Thoracic aorta (tissue), 2 donors: Measurements from ENCODE around the gene C1QA. TPM values are rescaled to one million over a fixed set of nuclear protein-coding genes. Genes with fewer than 3 reads are reported as not detected.

ENCODE experiments used
- ATAC-seq: fragments of 150-250 bp; one replicate; pipeline ENCODE4 v1.8.0; 2017; ENCODE audit warnings: low read depth; ENCODE audit not compliant: insufficient number of reproducible peaks, low FRiP score
- DNase-seq: peaks from one replicate; pipeline ENCODE4 v3.0.0-alpha.2; 2020; ENCODE audit warnings: low spot score
- H3K27ac ChIP-seq, 2 donors: fragments of 200-600 bp; sonication (generic); 1 replicate in 1 of 2; 2 replicates in 1 of 2; pipeline ENCODE4 v1.5.1; 2016; ENCODE audit warnings: mild to moderate bottlenecking in 2 of 2, moderate library complexity in 2 of 2
- H3K27me3 ChIP-seq: fragments of 200-600 bp; sonication (generic); replicated peaks from 2 replicates; pipeline ENCODE4 v1.6.0; 2016; ENCODE audit warnings: mild to moderate bottlenecking; ENCODE audit not compliant: insufficient read depth
- H3K36me3 ChIP-seq: fragments of 200-600 bp; sonication (generic); one replicate; pipeline ENCODE4 v1.5.1; 2016
- H3K4me1 ChIP-seq, 2 donors: fragments of 200-600 bp; sonication (generic); 1 replicate in 1 of 2; 2 replicates in 1 of 2; pipeline versions ENCODE4 v1.5.1 to v1.6.0; 2016; ENCODE audit warnings: low read depth in 2 of 2, mild to moderate bottlenecking in 1 of 2; ENCODE audit not compliant: control insufficient read depth in 1 of 2
- H3K4me3 ChIP-seq: fragments of 200-600 bp; sonication (generic); 2 replicates; pipeline ENCODE4 v1.5.1; 2016; ENCODE audit warnings: mild to moderate bottlenecking
- H3K9me3 ChIP-seq: fragments of 200-600 bp; sonication (generic); 2 replicates; pipeline ENCODE4 v1.5.1; 2016
- total RNA-seq, 2 donors: library from RNA; depleted of rRNA; stranded (reverse); fragments of >200 nt; gene quantifications; one replicate each; pipeline versions ENCODE4 v1.1.0 to v1.2.3, GENCODE V29; 2016
- TF ChIP-seq, protein P1 (sequence below): fragments of 200-600 bp; sonication (generic); IDR thresholded peaks from one replicate; pipeline ENCODE4 v1.5.1; 2019; ENCODE audit warnings: antibody characterized with exemption

The C1QA gene
- total RNA-seq, 2 donors from 2014 or later, result 234 to 501 TPM

DNA sequence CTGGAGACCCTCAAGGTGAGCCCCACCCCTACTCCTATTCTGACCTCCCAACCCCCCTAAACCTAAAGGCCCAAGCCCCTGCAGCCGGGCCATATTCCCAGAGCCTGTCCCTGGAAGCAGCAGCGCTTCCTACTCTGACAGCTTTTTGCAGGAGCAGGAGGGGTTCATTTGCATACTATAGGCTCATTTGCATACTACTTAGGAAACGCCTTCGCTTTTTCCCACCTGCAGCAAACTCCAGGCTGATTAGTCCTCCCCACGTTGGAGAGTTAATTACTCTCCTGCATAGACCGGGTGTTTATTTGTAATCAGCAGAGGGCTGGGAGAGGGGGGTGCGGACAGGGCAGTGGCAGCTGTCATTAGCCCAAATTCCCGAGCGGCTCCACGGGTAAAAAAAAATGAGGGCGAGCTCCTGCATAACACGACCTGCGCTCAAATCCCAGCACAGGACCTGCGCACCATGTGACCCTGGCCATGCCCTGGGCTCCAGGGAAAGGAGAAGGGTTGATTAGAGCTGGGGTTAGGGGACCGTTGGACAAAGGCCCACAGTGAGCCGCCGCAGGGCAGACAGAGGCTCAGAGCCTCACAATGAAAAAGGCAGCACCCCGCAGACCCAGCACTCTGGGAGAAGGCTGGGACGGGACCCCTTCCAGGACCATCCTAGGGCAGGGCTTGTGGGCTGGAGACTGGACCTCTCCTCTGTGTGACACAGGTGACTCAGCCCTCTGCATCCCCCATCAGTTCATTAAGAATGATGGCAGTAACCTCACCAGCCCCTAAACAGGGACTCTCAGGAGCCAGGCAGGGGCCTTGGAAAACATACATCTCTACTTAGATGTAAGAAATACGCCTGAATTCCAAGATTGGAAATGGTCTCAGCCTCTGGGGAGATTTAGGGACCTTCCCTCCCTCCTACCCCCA is 9.9 kb upstream of the C1QA start:
- Histone ChIP-seq H3K27ac (no peak overlapping the region), H3K4me3 (no peak overlapping the region), H3K36me3 (no peaks in the 10 kb centered on the region), H3K9me3 (no peaks in the 10 kb centered on the region), H3K27me3 (no peaks in the 10 kb centered on the region), H3K4me1 (no peaks in the 10 kb centered on the region)
- no peak for ATAC-seq
- no peak for DNase-seq
- TF ChIP-seq, protein P1, sequence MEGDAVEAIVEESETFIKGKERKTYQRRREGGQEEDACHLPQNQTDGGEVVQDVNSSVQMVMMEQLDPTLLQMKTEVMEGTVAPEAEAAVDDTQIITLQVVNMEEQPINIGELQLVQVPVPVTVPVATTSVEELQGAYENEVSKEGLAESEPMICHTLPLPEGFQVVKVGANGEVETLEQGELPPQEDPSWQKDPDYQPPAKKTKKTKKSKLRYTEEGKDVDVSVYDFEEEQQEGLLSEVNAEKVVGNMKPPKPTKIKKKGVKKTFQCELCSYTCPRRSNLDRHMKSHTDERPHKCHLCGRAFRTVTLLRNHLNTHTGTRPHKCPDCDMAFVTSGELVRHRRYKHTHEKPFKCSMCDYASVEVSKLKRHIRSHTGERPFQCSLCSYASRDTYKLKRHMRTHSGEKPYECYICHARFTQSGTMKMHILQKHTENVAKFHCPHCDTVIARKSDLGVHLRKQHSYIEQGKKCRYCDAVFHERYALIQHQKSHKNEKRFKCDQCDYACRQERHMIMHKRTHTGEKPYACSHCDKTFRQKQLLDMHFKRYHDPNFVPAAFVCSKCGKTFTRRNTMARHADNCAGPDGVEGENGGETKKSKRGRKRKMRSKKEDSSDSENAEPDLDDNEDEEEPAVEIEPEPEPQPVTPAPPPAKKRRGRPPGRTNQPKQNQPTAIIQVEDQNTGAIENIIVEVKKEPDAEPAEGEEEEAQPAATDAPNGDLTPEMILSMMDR, result no peak

DNA sequence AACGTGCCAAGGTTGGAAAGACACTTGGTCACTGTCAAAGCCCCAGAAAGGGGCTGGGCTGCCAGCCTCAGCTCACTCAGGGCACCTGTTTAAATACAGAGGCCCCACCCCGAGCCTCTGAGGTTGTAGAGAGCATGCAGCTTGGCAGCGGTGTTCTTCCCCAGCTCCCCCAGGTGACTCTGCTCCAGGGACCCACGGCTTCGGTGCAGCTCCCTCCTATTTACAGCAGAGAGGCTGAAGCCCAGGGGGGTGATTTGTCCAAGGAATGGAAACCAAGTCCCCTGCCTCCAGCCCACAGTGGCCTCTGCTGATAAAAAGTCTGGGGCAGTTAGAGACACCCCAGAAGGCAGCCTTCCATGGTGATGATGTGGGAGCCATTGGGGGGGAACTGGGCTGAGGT is 9.1 kb upstream of the C1QA start:
- DNase-seq (no peak), ATAC-seq (no peak)
- Histone ChIP-seq H3K9me3 (no peaks in the 10 kb centered on the region), H3K4me1 (no peaks in the 10 kb centered on the region), H3K27ac (no peak overlapping the region), H3K27me3 (no peaks in the 10 kb centered on the region), H3K4me3 (no peak overlapping the region), H3K36me3 (no peaks in the 10 kb centered on the region)
- TF ChIP-seq, protein P1, result no peak

DNA sequence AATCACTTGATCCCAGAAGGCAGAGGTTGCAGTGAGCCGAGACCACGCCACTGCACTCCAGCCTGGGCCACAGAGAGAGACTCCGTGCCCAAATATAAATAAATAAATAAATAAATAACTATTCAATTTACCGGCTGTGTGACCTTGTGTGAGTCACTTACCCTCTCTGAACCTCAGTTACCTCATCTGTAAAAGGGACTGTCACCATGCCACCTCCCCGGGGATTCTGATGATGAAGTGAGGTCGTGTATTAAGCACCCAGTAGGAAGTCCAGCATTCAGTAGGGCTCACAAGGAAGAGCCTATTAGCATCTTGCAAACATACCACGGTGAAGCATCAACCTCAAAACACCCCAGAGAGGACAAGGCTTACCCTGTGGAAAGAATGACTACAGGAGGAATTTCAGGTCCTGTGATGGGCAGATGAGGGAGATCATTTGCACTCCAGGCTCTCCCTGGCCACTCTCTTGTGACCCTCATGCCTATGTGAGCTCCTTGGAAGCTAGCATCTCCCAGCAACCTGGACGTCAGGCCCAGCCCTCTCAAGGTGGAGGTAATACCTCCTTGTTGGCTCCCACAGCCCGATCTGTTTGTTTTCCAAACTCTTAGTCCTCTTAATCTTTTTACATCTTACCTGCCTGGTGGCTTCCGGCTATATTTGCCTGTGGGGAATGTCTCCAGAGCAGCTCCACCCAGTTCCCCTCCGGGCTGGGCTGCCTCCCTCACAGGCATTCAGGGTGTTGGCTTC is 7.6 kb upstream of the C1QA start:
- no peaks in the 10 kb centered on the region for H3K4me1 ChIP-seq
- H3K9me3 ChIP-seq, result no peaks in the 10 kb centered on the region
- TF ChIP-seq, protein P1, result no peak
- no peaks in the 10 kb centered on the region for H3K36me3 ChIP-seq
- H3K4me3 ChIP-seq, result no peak overlapping the region
- no peak for ATAC-seq
- no peak for DNase-seq
- no peak overlapping the region for H3K27ac ChIP-seq
- H3K27me3 ChIP-seq, result no peaks in the 10 kb centered on the region

DNA sequence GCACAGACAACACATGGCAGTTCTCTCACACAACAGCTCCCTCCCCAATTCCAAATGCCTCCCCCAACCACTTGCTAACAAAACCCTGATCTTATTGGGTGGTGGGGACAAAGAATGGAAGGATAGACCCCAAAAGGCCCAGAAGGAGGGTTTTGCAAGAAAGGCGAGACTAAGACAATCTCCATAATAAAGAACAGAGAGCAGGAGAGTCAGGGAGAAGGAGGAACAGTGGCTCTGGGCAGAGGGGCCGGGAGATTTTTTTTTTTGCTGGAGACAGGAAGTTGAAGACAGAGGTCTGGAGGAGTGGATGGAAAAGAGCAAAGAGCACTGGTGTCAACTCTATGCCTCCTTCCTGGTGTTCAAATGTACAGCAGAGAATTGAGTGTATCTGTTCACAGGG is 6.5 kb upstream of the C1QA start:
- no peak for DNase-seq
- ATAC-seq, result no peak
- Histone ChIP-seq H3K27me3 (no peaks in the 10 kb centered on the region), H3K4me1 (no peaks in the 10 kb centered on the region), H3K4me3 (no peak overlapping the region), H3K36me3 (no peaks in the 10 kb centered on the region), H3K27ac (no peak overlapping the region), H3K9me3 (no peaks in the 10 kb centered on the region)
- TF ChIP-seq, protein P1, result no peak
